Colonic mucosa (tissue), 4 donors: ENCODE measurements around the gene AUNIP. TPM values are rescaled to one million over a fixed set of nuclear protein-coding genes. Genes with fewer than 3 reads are reported as not detected.

Experiments used
- DNase-seq: peaks from one replicate; pipeline ENCODE4 v3.0.0-alpha.2; 2020
- H3K27ac ChIP-seq: fragments of 200-600 bp; one replicate; pipeline ENCODE4 v1.8.0; 2021
- H3K27me3 ChIP-seq: fragments of 200-600 bp; one replicate; pipeline ENCODE4 v1.8.0; 2021
- H3K36me3 ChIP-seq: fragments of 200-600 bp; one replicate; pipeline ENCODE4 v1.8.0; 2021
- H3K4me1 ChIP-seq: fragments of 200-600 bp; one replicate; pipeline ENCODE4 v1.8.0; 2021; ENCODE audit warnings: mild to moderate bottlenecking
- H3K4me3 ChIP-seq: fragments of 200-600 bp; one replicate; pipeline ENCODE4 v1.8.0; 2021
- H3K9ac ChIP-seq, 2 donors: one replicate each; pipeline ENCODE4 v1.7.0; 2013; ENCODE audit warnings: control low read depth in 2 of 2, low read depth in 2 of 2, low read length in 2 of 2
- H3K9me3 ChIP-seq: fragments of 200-600 bp; one replicate; pipeline ENCODE4 v1.8.0; 2021
- CTCF ChIP-seq: fragments of 200-600 bp; IDR thresholded peaks from one replicate; pipeline ENCODE4 v1.8.0; 2022; ENCODE audit warnings: antibody characterized with exemption, mild to moderate bottlenecking
- intact Hi-C: fragments of 100-400 bp; cut with DNase I; formaldehyde crosslinking; loops from one replicate; pipeline ENCODE4 v1.14.1; 2022
- total RNA-seq, 2 donors: library from RNA; stranded (reverse); fragmentation: NEBNext Ultra II Directional in 1 of 2; extraction: Animal tissue kit (Norgen Biotek cat#: 25700) in 1 of 2; gene quantifications; one replicate each; pipeline ENCODE4 v1.2.1, GENCODE V29; 2021
- donor health status: healthy.
- donor health status: DM: no; HTN: no; CAD: no.
- donor health status: DM: no; HTN: no; CAD: no.

The AUNIP gene
- total RNA-seq, 2 donors from 2014 or later, result 1.2 to 4.8 TPM

- Histone ChIP-seq H3K9ac (peak overlapping the region; percentile 41 to 94), H3K4me1 (peaks cover 10% of the 10 kb centered on the region), H3K9me3 (no peaks in the 10 kb centered on the region), H3K27me3 (no peaks in the 10 kb centered on the region), H3K4me3 (no peak overlapping the region), H3K36me3 (no peaks in the 10 kb centered on the region), H3K27ac (peak overlapping the region; percentile 58)
- no peak for TF ChIP-seq CTCF
- intact Hi-C loops, result no loop called here
- no peak for DNase-seq
These were observed 40.7 kb downstream of the AUNIP start for GRCh38 chr1:25818569-25818968.

- Histone ChIP-seq H3K4me1 (peaks cover 10% of the 10 kb centered on the region), H3K9me3 (no peaks in the 10 kb centered on the region), H3K4me3 (no peak overlapping the region), H3K27ac (no peak overlapping the region), H3K27me3 (no peaks in the 10 kb centered on the region), H3K9ac (peak overlapping the region; percentile 41 to 94), H3K36me3 (no peaks in the 10 kb centered on the region)
- no peak for DNase-seq
- TF ChIP-seq CTCF, result no peak
- intact Hi-C loops, result no loop called here
These were observed 41.3 kb downstream of the AUNIP start for GRCh38 chr1:25817840-25818501.

- intact Hi-C loops, result no loop called here
- H3K27me3 ChIP-seq, result no peaks in the 10 kb centered on the region
- TF ChIP-seq CTCF, result no peak
- H3K4me1 ChIP-seq, result peaks cover 7% of the 10 kb centered on the region
- H3K9me3 ChIP-seq, result no peaks in the 10 kb centered on the region
- H3K4me3 ChIP-seq, result no peak overlapping the region
- no peak overlapping the region for H3K9ac ChIP-seq
- no peaks in the 10 kb centered on the region for H3K36me3 ChIP-seq
- no peak overlapping the region for H3K27ac ChIP-seq
- no peak for DNase-seq
These were observed 43.0 kb downstream of the AUNIP start for GRCh38 chr1:25816112-25816718.

- Histone ChIP-seq H3K9me3 (no peaks in the 10 kb centered on the region), H3K4me3 (no peak overlapping the region), H3K4me1 (peaks cover 4% of the 10 kb centered on the region), H3K27ac (no peak overlapping the region), H3K36me3 (no peaks in the 10 kb centered on the region), H3K9ac (no peak overlapping the region), H3K27me3 (no peaks in the 10 kb centered on the region)
- no peak for DNase-seq
- no peak for TF ChIP-seq CTCF
- intact Hi-C loops, result no loop called here
These were observed 43.8 kb downstream of the AUNIP start for GRCh38 chr1:25815208-25816111.

GRCh38 chr1:25814549-25815087 is 44.6 kb downstream of the AUNIP start:
- H3K9ac ChIP-seq, result no peak overlapping the region
- DNase-seq, result no peak

More at GRCh38 chr1:25814549-25815087, 44.6 kb downstream of the AUNIP start:
- Histone ChIP-seq H3K36me3 (no peaks in the 10 kb centered on the region), H3K9me3 (no peaks in the 10 kb centered on the region), H3K27ac (no peak overlapping the region), H3K27me3 (no peaks in the 10 kb centered on the region), H3K4me3 (no peak overlapping the region), H3K4me1 (peaks cover 4% of the 10 kb centered on the region)
- no peak for TF ChIP-seq CTCF
- intact Hi-C loops, result loop anchor here (5.0 kb wide), 1 partner anchor 207 kb away; no protein-coding TSS in a partner anchor
